Measurements from ENCODE around the gene SASH3. TPM values are rescaled to one million over a fixed set of nuclear protein-coding genes. Genes with fewer than 3 reads are reported as not detected.

SASH3 gene
- total and polyA plus RNA-seq, 2 donors (not counting 1 experiment from before 2014, with no cell fraction given), result not detected

DNA sequence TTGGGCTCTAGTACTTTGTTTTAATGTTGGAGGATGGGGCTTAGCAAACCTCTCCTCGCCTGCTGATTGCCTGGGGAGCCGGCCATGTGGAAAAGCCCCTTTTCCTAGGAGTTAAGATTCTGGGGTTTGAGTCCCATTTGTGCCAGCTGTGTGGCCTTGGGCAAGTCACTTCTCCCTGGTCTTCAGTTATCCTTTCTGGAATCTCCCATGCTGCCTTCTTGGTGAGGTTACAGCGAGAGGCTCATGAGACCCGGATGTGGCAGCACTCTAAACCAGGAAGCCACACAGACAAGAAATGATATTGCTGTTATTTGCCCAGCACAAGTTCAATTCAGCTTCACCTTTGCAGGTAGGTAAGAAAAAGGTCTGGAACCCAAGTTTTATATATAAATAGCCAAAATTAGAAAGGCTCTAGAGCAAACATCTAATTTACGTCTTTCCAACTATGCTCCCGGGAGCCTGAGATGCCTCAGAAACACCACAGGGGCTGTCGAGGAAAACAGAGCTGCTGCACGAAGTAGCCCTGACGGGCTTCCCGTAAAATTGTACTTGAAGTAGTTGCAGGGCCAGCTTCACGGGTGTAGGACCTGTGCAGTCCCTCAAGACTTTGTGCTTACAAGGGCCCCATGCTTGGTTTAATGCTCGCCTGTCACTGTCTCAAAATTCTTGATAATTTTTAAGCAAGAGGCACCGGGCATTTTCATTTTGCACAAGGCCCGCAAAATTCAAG lies 8.3 kb upstream of the SASH3 start:
- Histone ChIP-seq H3K36me3 (ENCODE audit: control insufficient read depth, insufficient read depth, low read length) (no peaks in the 10 kb centered on the region), H3K4me1 (ENCODE audit: control insufficient read depth, extremely low read depth, insufficient read depth, low read length) (no peaks in the 10 kb centered on the region), H3K9ac (ENCODE audit: insufficient read depth, low read length) (no peak overlapping the region), H3K27me3 (ENCODE audit: control insufficient read depth, insufficient read depth, low read length) (no peaks in the 10 kb centered on the region), H3K79me2 (ENCODE audit: control insufficient read depth, insufficient read depth, low read length) (no peaks in the 10 kb centered on the region), H3K4me3 (replicated peaks in 1 of 4; ENCODE audit: control extremely low read depth in 1 of 4, insufficient read depth in 1 of 4, low read depth in 3 of 4, low read length in 4 of 4) (no peak overlapping the region), H3K27ac (ENCODE audit: insufficient read depth, low read length) (no peak overlapping the region), H3K4me2 (ENCODE audit: extremely low read depth, insufficient read depth, low read length) (no peak overlapping the region), H4K20me1 (ENCODE audit: control insufficient read depth, extremely low read depth, insufficient read depth, low read length) (no peaks in the 10 kb centered on the region), H3K9me3 (ENCODE audit: control insufficient read depth, insufficient read depth, low read depth, low read length) (no peaks in the 10 kb centered on the region), H2AFZ (ENCODE audit: low read length) (no peak overlapping the region)
- DNase-seq (ENCODE audit: low read depth in 2 of 2), result no peak
- TF ChIP-seq EZH2 (IDR thresholded peaks at IDR 0.05; ENCODE audit: low read length, missing control alignments), result no peak
- TF ChIP-seq, protein P1, sequence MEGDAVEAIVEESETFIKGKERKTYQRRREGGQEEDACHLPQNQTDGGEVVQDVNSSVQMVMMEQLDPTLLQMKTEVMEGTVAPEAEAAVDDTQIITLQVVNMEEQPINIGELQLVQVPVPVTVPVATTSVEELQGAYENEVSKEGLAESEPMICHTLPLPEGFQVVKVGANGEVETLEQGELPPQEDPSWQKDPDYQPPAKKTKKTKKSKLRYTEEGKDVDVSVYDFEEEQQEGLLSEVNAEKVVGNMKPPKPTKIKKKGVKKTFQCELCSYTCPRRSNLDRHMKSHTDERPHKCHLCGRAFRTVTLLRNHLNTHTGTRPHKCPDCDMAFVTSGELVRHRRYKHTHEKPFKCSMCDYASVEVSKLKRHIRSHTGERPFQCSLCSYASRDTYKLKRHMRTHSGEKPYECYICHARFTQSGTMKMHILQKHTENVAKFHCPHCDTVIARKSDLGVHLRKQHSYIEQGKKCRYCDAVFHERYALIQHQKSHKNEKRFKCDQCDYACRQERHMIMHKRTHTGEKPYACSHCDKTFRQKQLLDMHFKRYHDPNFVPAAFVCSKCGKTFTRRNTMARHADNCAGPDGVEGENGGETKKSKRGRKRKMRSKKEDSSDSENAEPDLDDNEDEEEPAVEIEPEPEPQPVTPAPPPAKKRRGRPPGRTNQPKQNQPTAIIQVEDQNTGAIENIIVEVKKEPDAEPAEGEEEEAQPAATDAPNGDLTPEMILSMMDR (conservative IDR thresholded peaks at IDR 0.05 in 1 of 2, IDR thresholded peaks at IDR 0.05 in 1 of 2; ENCODE audit: low read depth in 1 of 2, low read length in 2 of 2), result no peak

DNA sequence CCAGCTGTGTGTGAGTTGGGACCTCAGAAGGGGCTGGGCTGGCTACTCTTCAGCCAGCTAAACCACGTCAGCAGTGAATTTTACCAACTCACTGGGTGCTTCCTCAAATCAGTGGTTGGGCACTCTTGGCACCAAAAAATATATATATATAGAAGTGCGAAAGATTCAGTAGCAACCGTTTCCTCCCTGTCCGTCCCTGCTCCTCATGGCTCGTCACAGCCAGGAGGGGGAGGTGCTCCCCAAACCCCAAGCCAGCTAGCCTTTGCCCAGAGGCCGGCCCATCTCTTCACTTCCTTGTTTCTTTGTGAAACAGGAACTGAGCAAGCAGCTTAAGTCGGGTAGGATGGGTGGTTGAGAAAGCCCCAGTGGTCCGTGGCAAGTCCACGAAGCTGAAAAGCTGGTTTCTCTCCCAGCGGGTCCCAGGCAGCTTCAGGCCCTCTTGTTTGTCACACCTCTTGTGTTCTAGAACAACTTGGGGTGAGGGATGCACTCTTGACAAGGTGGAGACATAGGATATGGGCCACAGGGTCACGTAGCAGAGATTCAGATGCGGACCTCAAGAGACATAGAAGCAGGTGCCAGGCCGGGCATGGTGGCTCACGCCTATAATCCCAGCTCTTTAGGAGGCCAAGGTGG lies 6.8 kb upstream of the SASH3 start:
- TF ChIP-seq, protein P1 (conservative IDR thresholded peaks at IDR 0.05 in 1 of 2, IDR thresholded peaks at IDR 0.05 in 1 of 2; ENCODE audit: low read depth in 1 of 2, low read length in 2 of 2), result no peak
- no peak for TF ChIP-seq EZH2 (IDR thresholded peaks at IDR 0.05; ENCODE audit: low read length, missing control alignments)
- DNase-seq (ENCODE audit: low read depth in 2 of 2), result no peak
- Histone ChIP-seq H2AFZ (ENCODE audit: low read length) (no peak overlapping the region), H3K4me3 (replicated peaks in 1 of 4; ENCODE audit: control extremely low read depth in 1 of 4, insufficient read depth in 1 of 4, low read depth in 3 of 4, low read length in 4 of 4) (no peak overlapping the region), H3K4me1 (ENCODE audit: control insufficient read depth, extremely low read depth, insufficient read depth, low read length) (no peaks in the 10 kb centered on the region), H4K20me1 (ENCODE audit: control insufficient read depth, extremely low read depth, insufficient read depth, low read length) (no peaks in the 10 kb centered on the region), H3K4me2 (ENCODE audit: extremely low read depth, insufficient read depth, low read length) (no peak overlapping the region), H3K79me2 (ENCODE audit: control insufficient read depth, insufficient read depth, low read length) (no peaks in the 10 kb centered on the region), H3K36me3 (ENCODE audit: control insufficient read depth, insufficient read depth, low read length) (no peaks in the 10 kb centered on the region), H3K9me3 (ENCODE audit: control insufficient read depth, insufficient read depth, low read depth, low read length) (no peaks in the 10 kb centered on the region), H3K9ac (ENCODE audit: insufficient read depth, low read length) (no peak overlapping the region), H3K27me3 (ENCODE audit: control insufficient read depth, insufficient read depth, low read length) (no peaks in the 10 kb centered on the region), H3K27ac (ENCODE audit: insufficient read depth, low read length) (no peak overlapping the region)

DNA sequence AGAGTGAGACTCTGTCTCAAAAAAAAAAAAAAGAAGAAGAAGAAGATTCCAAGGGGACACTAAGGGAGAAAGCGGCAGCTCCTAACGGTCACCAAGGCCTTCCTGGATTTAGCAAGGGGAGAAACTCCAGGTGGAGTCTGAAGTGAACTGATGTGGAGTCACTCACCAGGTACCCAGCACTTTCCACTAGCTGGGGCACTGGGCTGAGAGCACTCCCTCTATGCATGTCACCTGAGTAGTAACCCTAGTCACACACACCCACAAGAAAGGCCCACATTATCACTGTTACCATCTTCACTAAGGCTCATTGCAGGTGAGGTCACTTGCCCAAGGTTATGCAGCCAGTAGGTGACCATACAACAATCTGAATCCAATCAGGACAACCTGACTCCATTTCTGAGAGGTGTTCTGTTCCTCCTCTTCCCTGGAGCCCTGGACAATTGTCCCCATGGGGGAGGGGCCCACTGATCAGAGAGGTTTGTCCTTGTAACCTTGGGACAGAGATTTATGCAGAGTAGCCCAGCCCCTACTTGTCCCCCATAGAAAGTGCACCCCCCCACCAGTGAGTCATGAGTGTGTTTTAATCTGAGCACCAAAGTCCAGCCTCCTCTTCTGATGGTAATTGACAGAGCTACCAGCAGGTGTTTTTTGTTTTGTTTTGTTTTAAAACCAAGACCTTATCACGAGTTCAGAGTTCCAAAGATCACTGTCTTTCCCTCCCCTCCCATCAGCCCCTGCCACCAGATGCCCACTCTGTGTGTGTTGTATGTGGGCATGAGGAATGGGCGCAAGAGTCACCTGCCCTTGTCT lies 5.9 kb upstream of the SASH3 start:
- DNase-seq (ENCODE audit: low read depth in 2 of 2), result no peak
- Histone ChIP-seq H3K4me2 (ENCODE audit: extremely low read depth, insufficient read depth, low read length) (no peak overlapping the region), H3K27ac (ENCODE audit: insufficient read depth, low read length) (no peak overlapping the region), H3K4me3 (replicated peaks in 1 of 4; ENCODE audit: control extremely low read depth in 1 of 4, insufficient read depth in 1 of 4, low read depth in 3 of 4, low read length in 4 of 4) (no peak overlapping the region), H3K4me1 (ENCODE audit: control insufficient read depth, extremely low read depth, insufficient read depth, low read length) (no peaks in the 10 kb centered on the region), H4K20me1 (ENCODE audit: control insufficient read depth, extremely low read depth, insufficient read depth, low read length) (no peaks in the 10 kb centered on the region), H3K9me3 (ENCODE audit: control insufficient read depth, insufficient read depth, low read depth, low read length) (no peaks in the 10 kb centered on the region), H3K9ac (ENCODE audit: insufficient read depth, low read length) (no peak overlapping the region), H3K36me3 (ENCODE audit: control insufficient read depth, insufficient read depth, low read length) (no peaks in the 10 kb centered on the region), H2AFZ (ENCODE audit: low read length) (no peak overlapping the region), H3K27me3 (ENCODE audit: control insufficient read depth, insufficient read depth, low read length) (no peaks in the 10 kb centered on the region), H3K79me2 (ENCODE audit: control insufficient read depth, insufficient read depth, low read length) (no peaks in the 10 kb centered on the region)
- TF ChIP-seq, protein P1 (conservative IDR thresholded peaks at IDR 0.05 in 1 of 2, IDR thresholded peaks at IDR 0.05 in 1 of 2; ENCODE audit: low read depth in 1 of 2, low read length in 2 of 2), result no peak
- no peak for TF ChIP-seq EZH2 (IDR thresholded peaks at IDR 0.05; ENCODE audit: low read length, missing control alignments)

Data from fibroblast of lung (primary cell).